CD4-positive, alpha-beta T cell treated with Interleukin-12 subunit alpha and Interleukin-12 subunit beta, for 1 hour (primary cell): ENCODE data around the gene PGRMC2.

Experiments used
- DNase-seq: peaks from one replicate; pipeline ENCODE4 v3.0.0-alpha.2; 2020

Gene PGRMC2

GRCh38 chr4:128287141-128287870 is at the start of gene PGRMC2:
Gene PGRMC2, minus strand, starts transcription at chr4:128287813. Its CDS starts 23 bp downstream, at chr4:128287790.
- DNase-seq = no peak

DNA sequence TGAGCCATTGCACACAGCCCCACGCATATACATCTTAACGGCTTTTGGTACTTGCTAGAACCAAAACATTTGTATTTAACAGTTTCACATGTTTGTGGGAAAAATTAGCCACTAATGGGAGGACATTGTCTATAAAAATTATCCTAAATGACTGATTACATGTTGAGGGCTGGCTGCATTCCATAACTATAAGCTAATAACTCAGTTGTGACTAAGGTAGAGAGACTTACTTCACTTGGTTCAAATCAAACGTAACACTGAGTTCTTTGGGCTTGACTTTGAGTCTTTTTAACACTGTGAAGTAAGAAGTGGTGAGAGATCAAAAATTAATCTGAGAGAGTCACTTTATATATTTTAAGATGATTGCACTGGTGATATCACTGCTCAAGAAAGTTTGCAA is 47.9 kb upstream of the PGRMC2 start:
- DNase-seq = no peak

GRCh38 chr4:128334256-128334655 is 46.6 kb upstream of the PGRMC2 start:
- no peak for DNase-seq

DNA sequence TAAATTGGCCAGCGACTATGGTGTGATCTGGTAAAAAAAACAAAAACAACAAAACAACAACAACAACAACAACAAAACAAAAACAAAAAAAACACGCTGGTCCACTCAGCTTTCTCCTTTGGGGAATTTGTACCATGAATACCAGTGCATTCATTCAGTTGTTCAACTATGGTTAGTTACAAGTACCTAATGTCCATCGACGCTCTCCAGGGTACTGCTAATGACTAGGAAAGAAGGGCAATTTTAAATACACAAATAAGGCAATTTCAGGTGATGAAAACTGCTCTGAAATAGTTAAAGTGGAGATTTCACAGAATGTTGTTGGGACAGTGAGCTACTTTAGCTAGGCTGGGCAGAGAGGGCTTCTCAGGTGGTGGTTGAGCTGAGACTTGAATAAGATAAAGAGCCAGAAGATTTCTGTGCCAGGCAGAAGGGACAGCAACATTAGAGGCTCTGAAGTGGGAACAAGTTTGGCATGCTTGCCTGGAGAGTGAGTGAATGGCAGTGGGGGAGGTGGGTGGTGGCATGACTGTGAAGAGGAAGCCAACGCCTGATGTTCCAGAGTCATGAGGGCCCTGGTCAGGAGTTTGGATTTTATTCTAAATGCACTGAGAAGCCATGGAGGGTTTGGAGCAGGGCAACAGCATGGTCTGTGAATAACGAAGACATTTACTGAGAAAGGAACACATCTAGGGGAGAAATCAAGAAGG is 45.9 kb upstream of the PGRMC2 start:
- DNase-seq = no peak

DNA sequence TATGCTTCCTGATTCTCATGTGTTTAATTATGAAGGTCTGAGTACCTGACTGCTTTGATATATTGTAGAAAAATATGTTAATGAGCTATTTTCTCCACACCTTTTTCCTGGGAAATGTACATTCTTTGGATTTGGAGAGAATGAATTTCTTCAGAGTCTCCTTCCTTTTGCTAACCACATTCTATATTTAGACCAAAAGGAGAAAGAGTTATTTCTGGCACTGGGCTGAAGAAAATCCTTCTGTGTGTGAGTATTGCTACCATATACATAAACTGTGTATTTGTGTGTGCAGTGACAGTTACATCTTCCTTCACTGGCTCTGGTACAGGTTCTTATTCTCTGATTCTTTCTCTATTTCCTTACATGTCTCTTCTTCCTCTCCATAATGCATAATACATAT is 44.5 kb upstream of the PGRMC2 start:
- no peak for DNase-seq

- no peak for DNase-seq
Measured at GRCh38 chr4:128329638-128330037, 42.0 kb upstream of the PGRMC2 start.

- no peak for DNase-seq
Measured at GRCh38 chr4:128328106-128328505, 40.5 kb upstream of the PGRMC2 start.

DNA sequence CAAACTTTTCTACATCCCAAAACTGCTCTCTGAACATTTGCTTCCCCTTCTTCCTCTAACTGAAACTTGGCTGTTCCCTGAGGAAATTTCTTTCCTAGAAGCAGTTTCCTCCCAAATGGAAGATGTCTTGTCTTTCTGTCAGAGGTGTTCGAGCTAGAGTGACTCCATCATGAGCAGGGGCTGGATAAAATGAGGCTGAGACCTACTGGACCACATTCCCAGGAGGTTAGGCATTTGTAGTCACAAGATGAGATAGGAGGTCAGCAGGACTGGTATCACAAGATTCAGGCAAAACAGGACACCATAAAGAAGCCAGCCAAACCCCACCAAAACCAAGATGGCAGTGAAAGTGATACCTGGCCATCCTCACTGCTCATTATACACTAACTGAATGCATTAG is 35.8 kb upstream of the PGRMC2 start:
- DNase-seq = no peak

DNA sequence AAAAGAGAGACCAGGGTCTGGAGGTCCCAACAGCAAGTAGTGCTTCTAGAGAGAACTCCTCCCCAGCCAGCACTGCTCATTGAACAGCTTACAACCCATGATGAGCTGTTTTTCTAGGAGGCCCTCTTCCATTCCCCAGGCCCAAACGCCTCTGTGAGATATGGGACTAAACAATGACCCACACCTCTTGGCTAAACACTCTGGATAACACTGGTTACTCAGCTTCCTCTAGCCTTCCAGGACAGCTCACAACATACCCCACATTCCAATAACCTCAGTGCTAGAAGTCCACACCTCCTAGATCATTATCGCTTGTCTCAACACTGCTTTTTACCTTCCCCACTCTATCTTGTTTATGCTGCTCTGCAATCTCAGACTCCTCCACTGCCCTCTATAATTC is 35.4 kb upstream of the PGRMC2 start:
- no peak for DNase-seq

- no peak for DNase-seq
Measured at GRCh38 chr4:128322311-128322710, 34.7 kb upstream of the PGRMC2 start.

DNA sequence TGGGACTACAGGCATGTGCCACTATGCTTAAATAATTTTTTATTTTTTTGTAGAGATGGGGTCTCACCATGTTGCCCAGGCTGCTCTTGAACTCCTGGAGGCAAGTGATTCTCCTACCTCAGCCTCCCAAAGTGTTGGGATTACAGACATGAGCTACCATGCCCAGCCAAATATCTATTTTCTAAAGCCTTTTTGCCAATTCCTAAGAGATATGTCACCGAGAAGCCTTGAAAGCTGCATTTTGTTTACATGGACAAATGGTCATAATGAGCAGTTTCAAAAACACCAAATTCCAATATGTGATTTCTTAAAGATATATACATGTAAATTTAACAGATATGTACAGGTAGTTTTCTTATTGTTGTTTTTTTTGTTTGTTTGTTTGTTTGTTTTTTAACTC is 33.0 kb upstream of the PGRMC2 start:
- DNase-seq = no peak

- no peak for DNase-seq
Measured at GRCh38 chr4:128315756-128316520, 28.3 kb upstream of the PGRMC2 start.

GRCh38 chr4:128311659-128312403 is 24.2 kb upstream of the PGRMC2 start:
- DNase-seq = no peak

- no peak for DNase-seq
Measured at GRCh38 chr4:128310266-128310697, 22.7 kb upstream of the PGRMC2 start.

DNA sequence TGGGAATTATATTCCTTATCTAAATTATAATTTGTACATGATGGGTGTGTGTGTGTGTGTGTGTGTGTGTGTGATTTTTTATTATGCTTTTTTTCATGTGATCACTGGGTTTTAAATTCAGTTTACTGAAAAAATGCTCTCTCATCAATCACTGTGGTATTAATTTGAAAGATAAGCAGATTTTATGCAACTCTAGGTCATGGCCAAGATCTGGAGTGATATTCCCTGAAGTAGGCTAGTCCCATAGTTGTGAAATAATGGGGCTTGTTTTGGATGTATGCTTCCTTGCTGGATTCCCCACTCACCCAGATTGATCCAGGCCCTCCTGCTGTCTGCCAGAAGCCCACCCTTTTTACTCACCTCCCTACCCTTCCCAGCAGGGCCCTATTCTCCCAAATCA is 22.0 kb upstream of the PGRMC2 start:
- no peak for DNase-seq

GRCh38 chr4:128308986-128309385 is 21.4 kb upstream of the PGRMC2 start:
- no peak for DNase-seq

DNA sequence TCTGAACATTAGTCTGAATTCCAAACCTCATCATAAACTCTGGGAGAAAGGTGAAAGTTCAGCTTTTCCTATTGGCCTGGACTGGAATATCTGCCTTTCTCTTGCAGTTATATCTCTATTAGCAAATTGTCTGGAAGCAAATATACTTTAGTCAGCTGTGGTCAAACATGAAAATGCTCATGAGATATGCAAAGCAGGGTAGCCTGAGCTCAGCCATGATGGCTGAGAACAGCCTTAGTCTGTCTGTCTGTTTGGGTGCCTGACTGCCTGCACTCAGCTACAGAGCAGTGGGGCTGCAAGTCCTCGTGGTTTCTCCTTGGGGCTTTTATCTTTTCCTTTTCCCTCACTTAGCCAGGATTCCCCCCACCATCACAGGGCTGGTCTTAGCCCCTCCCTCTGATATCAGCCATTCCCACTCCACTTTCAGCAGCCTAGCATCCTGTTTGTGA is 19.5 kb upstream of the PGRMC2 start:
- no peak for DNase-seq

- DNase-seq = no peak
Measured at GRCh38 chr4:128305942-128306341, 18.3 kb upstream of the PGRMC2 start.

GRCh38 chr4:128303986-128304385 is 16.4 kb upstream of the PGRMC2 start:
- DNase-seq = no peak

DNA sequence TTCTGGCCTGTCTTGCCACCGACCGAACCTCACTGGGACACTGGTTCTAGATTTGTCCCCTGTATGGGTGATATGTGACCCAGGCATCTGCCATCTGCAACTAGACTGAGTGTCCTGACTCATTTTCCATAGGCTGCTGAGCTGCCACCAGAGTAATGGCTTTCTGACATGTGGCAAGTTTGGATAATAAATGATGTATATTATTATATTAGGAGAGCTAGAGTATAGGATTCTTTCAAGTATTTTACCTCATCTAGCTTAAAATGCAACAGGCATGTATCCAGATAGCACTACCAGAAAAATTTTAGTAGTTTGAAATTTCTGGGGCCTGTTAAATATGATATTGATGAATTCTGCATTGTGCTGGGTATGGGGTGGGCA is 15.8 kb upstream of the PGRMC2 start:
- DNase-seq = no peak

- DNase-seq = no peak
Measured at GRCh38 chr4:128301979-128302378, 14.4 kb upstream of the PGRMC2 start.

- no peak for DNase-seq
Measured at GRCh38 chr4:128299848-128300247, 12.2 kb upstream of the PGRMC2 start.

GRCh38 chr4:128298852-128299251 is 11.2 kb upstream of the PGRMC2 start:
- no peak for DNase-seq
